ENCODE data around the gene SSH2.
"Not testable (repeated sequence)": the region's sequence is repeated elsewhere in the genome, so short reads cannot be mapped to it uniquely, and the experiment has no call there.

The SSH2 gene

DNA sequence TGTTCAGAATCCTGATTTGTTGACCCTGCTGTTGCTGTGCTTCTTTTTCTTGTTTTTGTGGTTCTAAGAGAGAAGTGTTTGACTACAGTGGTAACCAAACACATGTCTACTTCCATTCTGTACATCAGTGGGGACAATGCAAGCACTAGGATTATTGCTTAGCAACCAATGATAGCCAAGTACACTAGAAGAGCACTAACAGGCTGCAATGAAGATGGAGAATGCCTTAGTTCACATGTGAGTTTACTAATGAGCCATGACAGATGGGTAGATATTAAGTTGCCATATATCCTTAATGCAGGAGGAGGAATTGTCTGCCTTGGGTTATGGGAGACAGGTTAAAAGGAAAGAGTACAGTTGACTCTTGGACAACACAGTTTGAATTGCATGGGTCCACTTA is 19.7 kb upstream of the SSH2 start:
- TF ChIP-seq, protein P1, sequence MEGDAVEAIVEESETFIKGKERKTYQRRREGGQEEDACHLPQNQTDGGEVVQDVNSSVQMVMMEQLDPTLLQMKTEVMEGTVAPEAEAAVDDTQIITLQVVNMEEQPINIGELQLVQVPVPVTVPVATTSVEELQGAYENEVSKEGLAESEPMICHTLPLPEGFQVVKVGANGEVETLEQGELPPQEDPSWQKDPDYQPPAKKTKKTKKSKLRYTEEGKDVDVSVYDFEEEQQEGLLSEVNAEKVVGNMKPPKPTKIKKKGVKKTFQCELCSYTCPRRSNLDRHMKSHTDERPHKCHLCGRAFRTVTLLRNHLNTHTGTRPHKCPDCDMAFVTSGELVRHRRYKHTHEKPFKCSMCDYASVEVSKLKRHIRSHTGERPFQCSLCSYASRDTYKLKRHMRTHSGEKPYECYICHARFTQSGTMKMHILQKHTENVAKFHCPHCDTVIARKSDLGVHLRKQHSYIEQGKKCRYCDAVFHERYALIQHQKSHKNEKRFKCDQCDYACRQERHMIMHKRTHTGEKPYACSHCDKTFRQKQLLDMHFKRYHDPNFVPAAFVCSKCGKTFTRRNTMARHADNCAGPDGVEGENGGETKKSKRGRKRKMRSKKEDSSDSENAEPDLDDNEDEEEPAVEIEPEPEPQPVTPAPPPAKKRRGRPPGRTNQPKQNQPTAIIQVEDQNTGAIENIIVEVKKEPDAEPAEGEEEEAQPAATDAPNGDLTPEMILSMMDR (IDR thresholded peaks at IDR 0.05; ENCODE audit: low read depth, low read length) = no peak
- Histone ChIP-seq H3K4me3 (ENCODE audit: low read depth, low read length) (no peak overlapping the region), H3K9me3 (no peaks in the 10 kb centered on the region), H3K36me3 (no peaks in the 10 kb centered on the region), H3K27me3 (no peaks in the 10 kb centered on the region), H3K4me1 (no peaks in the 10 kb centered on the region)
- DNase-seq = no peak

DNA sequence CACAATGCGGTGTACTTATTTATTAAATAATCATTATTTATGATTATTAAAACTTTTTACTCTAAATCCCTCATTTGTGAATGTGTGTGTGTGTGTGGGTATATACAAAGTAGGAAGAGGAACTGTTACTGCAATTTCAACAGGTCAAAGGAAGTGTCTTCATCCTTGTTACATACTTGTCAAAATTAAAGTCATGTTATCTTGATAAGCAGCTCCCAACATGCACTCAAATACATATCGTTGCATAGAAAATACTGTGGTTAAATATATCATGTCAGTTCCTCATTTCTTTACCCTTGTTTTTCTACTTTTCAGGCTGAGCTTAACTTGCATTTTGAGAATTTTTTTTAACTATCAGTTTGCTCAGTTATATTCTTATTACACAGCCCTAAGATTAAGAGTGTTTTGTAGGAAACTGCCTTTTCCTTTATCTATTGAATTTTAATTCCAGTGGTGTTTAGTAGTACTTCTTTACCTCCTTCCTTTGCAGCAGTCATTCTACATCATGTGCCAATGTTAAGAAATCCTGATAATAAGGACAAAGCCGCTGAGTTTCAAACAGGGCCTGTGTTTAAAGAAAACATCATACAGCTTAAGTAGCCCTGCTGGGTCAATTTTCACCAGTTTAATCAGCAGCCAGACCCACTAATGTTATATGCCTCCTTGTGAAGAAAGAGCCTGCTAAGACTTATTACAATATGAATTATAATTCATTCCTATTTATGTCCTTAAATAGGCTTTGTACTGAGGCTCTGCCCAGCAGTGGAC is 18.6 kb upstream of the SSH2 start:
- DNase-seq = no peak
- H3K36me3 ChIP-seq = no peaks in the 10 kb centered on the region
- H3K9me3 ChIP-seq = no peaks in the 10 kb centered on the region
- no peak overlapping the region for H3K4me3 ChIP-seq (ENCODE audit: low read depth, low read length)
- H3K4me1 ChIP-seq = no peaks in the 10 kb centered on the region
- H3K27me3 ChIP-seq = no peaks in the 10 kb centered on the region
- TF ChIP-seq, protein P1 (IDR thresholded peaks at IDR 0.05; ENCODE audit: low read depth, low read length) = no peak

DNA sequence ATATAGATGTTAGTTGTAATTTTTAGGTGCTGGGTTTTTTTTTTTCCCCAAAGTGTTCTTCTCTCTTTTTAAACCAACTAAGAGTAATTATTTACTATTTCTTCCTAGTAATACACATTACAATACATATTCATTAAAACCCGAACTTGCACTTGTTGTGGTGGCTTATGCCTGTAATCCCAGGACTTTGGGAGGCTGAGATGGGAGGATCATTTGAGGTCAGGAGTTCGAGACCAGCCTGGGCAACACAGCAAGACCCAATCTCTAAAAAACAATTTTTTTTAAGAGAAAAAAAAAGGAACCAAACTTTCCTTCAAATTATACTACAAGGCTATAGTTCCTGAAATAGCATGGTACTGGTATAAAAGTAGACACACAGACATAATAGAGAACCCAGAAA is 15.3 kb upstream of the SSH2 start:
- TF ChIP-seq, protein P1 (IDR thresholded peaks at IDR 0.05; ENCODE audit: low read depth, low read length) = no peak

DNA sequence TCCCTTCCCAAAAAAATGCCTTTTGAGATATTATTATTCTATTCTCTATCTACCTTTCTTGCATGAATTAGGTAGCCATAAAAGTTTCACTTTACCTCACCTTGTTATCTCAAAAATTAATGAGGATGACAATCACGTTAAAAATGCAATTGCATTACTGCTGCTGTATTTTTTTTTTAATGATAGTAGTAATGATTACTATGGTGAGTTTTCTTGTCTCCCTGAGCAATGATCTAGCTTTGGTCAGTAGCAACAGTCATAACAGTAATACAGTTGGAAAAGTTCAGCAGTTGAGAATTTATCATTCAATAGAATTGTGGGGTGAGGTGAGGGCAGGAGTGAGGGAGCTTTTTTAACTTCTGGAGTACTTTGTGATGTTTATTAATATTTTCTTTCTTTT is 11.3 kb upstream of the SSH2 start, which contains the start of gene EFCAB5:
EFCAB5 (plus strand) TSS at position 301 of the 400 bp plus-strand sequence. CDS start 163 bp downstream, outside the sequence.
- no peaks in the 10 kb centered on the region for H3K27me3 ChIP-seq
- H3K36me3 ChIP-seq = no peaks in the 10 kb centered on the region
- no peaks in the 10 kb centered on the region for H3K9me3 ChIP-seq
- no peak within 1 kb of the TSS for H3K4me3 ChIP-seq (ENCODE audit: low read depth, low read length)
- no peaks in the 10 kb centered on the region for H3K4me1 ChIP-seq
- TF ChIP-seq, protein P1 (IDR thresholded peaks at IDR 0.05; ENCODE audit: low read depth, low read length) = no peak
- no peak for DNase-seq

More for the DNA sequence above, 15.3 kb upstream of the SSH2 start:
- Histone ChIP-seq H3K36me3 (no peaks in the 10 kb centered on the region), H3K4me3 (ENCODE audit: low read depth, low read length) (no peak overlapping the region), H3K27me3 (no peaks in the 10 kb centered on the region), H3K4me1 (no peaks in the 10 kb centered on the region), H3K9me3 (no peaks in the 10 kb centered on the region)
- no peak for DNase-seq

DNA sequence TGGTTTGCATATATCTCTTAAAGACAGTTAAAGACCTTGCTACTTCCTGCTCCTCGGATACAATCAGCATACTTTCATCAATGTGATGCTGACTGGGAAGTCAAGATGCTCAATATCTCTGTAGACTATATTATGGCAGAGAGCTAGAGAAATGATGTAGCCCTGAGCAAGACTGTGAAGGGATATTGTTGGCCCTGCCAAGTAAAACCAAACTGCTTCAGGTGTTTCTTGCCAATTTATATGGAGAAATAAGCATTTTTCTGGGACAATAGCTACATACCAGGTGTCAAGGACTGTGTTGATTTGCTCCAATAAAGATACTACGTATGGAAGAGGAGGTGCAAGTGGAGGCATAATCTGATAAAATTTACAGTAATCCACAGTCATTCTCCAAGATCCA is 6.7 kb upstream of the SSH2 start:
- Histone ChIP-seq H3K36me3 (no peaks in the 10 kb centered on the region), H3K4me1 (peaks cover under 1% of the 10 kb centered on the region; the same call in 1 of the 2 replicates), H3K9me3 (no peaks in the 10 kb centered on the region), H3K4me3 (ENCODE audit: low read depth, low read length) (no peak overlapping the region), H3K27me3 (no peaks in the 10 kb centered on the region)
- TF ChIP-seq, protein P1 (IDR thresholded peaks at IDR 0.05; ENCODE audit: low read depth, low read length) = no peak
- no peak for DNase-seq

DNA sequence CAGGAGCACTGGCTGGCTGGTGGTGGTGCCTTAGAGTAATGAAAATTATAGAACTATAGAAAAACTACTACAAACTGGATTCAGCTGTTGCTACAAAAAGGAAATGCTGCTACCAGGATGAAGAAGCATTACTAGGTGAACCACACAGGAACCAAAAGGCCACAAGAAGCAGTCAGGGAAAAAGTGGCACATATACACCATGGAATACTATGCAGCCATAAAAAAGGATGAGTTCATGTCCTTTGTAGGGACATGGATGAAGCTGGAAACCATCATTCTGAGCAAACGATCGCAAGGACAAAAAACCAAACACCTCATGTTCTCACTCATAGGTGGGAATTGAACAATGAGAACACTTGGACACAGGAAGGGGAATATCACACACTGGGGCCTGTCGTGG is 5.9 kb upstream of the SSH2 start:
- not testable (repeated sequence) for H3K27me3 ChIP-seq; H3K36me3 ChIP-seq; H3K9me3 ChIP-seq; H3K4me1 ChIP-seq; DNase-seq; H3K4me3 ChIP-seq (ENCODE audit: low read depth, low read length)

Measured in BE2C (cell line).